Common myeloid progenitor, CD34-positive (primary cell): ENCODE measurements around the gene NSD1.

Source experiments
- CTCF ChIA-PET: fragments of 350-600 bp; sonication (Branson Sonifier 250); formaldehyde crosslinking; loops from one replicate; lab custom pipeline; 2021; ENCODE audit warnings: antibody characterized with exemption; lab: Charles Lee
- POLR2A ChIA-PET: fragments of 350-600 bp; sonication (Branson Sonifier 250); formaldehyde crosslinking; loops from one replicate; lab custom pipeline; 2021; ENCODE audit warnings: antibody characterized with exemption; lab: Charles Lee
- DNase-seq, 3 donors: peaks; one replicate each; pipeline versions ENCODE4 v3.0.0 to v3.0.0-alpha.2; 2013
- H3K27ac ChIP-seq, 2 experiments: 1 replicate in 1 of 2; 2 replicates in 1 of 2; pipeline ENCODE4 v1.7.0; 2013; ENCODE audit warnings: inconsistent platforms in 2 of 2, low read length in 2 of 2, mild to moderate bottlenecking in 2 of 2, low read depth in 1 of 2, moderate library complexity in 1 of 2; ENCODE audit not compliant: severe bottlenecking in 2 of 2, insufficient read depth in 1 of 2, poor library complexity in 1 of 2
- H3K27me3 ChIP-seq, 5 experiments: replicated peaks in 2 of 5; 1 replicate in 3 of 5; 2 replicates in 2 of 5; pipeline versions ENCODE4 v1.6.1 to v1.7.0; 2013; ENCODE audit warnings: low read length in 4 of 5, mild to moderate bottlenecking in 2 of 5, moderate library complexity in 2 of 5, inconsistent platforms in 1 of 5; ENCODE audit not compliant: insufficient read depth in 5 of 5, control insufficient read depth in 4 of 5
- H3K36me3 ChIP-seq, 4 experiments: 1 replicate in 2 of 4; 2 replicates in 2 of 4; pipeline versions ENCODE4 v1.6.1 to v1.7.0; 2013; ENCODE audit warnings: low read length in 3 of 4, control low read depth in 1 of 4, mild to moderate bottlenecking in 1 of 4; ENCODE audit not compliant: control insufficient read depth in 4 of 4, insufficient read depth in 4 of 4
- H3K4me1 ChIP-seq, 4 experiments: 1 replicate in 3 of 4; 2 replicates in 1 of 4; pipeline versions ENCODE4 v1.6.1 to v1.7.1; 2013; ENCODE audit warnings: low read length in 3 of 4, mild to moderate bottlenecking in 3 of 4, control low read depth in 1 of 4, inconsistent platforms in 1 of 4, moderate library complexity in 1 of 4; ENCODE audit not compliant: control insufficient read depth in 4 of 4, insufficient read depth in 4 of 4; ENCODE audit errors: control extremely low read depth in 1 of 4
- H3K4me3 ChIP-seq, 7 experiments: 1 replicate in 4 of 7; 2 replicates in 3 of 7; pipeline versions ENCODE4 v1.5.1 to v1.7.0; 2013; ENCODE audit warnings: mild to moderate bottlenecking in 7 of 7, low read length in 6 of 7, moderate library complexity in 6 of 7, inconsistent platforms in 2 of 7, low read depth in 2 of 7, control low read depth in 1 of 7; ENCODE audit not compliant: insufficient read depth in 4 of 7, control insufficient read depth in 1 of 7; ENCODE audit errors: extremely low read depth in 1 of 7
- H3K9me3 ChIP-seq, 5 experiments: 1 replicate in 4 of 5; 2 replicates in 1 of 5; pipeline versions ENCODE4 v1.6.1 to v1.7.1; 2013; ENCODE audit warnings: low read length in 4 of 5, mild to moderate bottlenecking in 2 of 5, inconsistent platforms in 1 of 5, low read depth in 1 of 5, moderate library complexity in 1 of 5; ENCODE audit not compliant: control insufficient read depth in 4 of 5, insufficient read depth in 2 of 5; ENCODE audit errors: control extremely low read depth in 1 of 5
- WGBS: methylation state at CpG from one replicate; pipeline ENCODE4 v1.1.5; 2013; ENCODE audit not compliant: insufficient coverage; 5-methylcytosine and 5-hydroxymethylcytosine counted together

The NSD1 gene

GRCh38 chr5:177231479-177232250 is 98.1 kb downstream of the NSD1 start:
- H3K27me3 ChIP-seq, result no peaks in the 10 kb centered on the region
- ChIA-PET POLR2A (interaction anchor here (0.6 kb wide), 1 partner anchor 66 kb away, joined by 4 read pairs; no protein-coding TSS in a partner anchor), CTCF (interaction anchor here (1.2 to 1.6 kb wide), 2 partner anchors 11 to 35 kb away, joined by 3 read pairs; no protein-coding TSS in a partner anchor)
- WGBS, result 97% methylated on average over 8 of the region's 11 CpGs
- no peak overlapping the region for H3K4me3 ChIP-seq
- peaks cover 8 to 20% (median 14%) of the 10 kb centered on the region in 4 experiments for H3K36me3 ChIP-seq
- peaks cover 0 to 2% (median 0%) of the 10 kb centered on the region in 4 experiments for H3K4me1 ChIP-seq
- H3K9me3 ChIP-seq, result no peaks in the 10 kb centered on the region
- DNase-seq, result no peak
- no peak overlapping the region for H3K27ac ChIP-seq

GRCh38 chr5:177232358-177232757 is 98.8 kb downstream of the NSD1 start:
- Histone ChIP-seq H3K4me1 (peaks cover 0 to 2% (median 0%) of the 10 kb centered on the region in 4 experiments), H3K4me3 (no peak overlapping the region), H3K27me3 (no peaks in the 10 kb centered on the region), H3K9me3 (no peaks in the 10 kb centered on the region), H3K27ac (no peak overlapping the region), H3K36me3 (peaks cover 14 to 25% (median 18%) of the 10 kb centered on the region in 4 experiments)
- WGBS, result 100% methylated on average over 2 of the region's 4 CpGs
- CTCF ChIA-PET, result interaction anchor here (1.6 kb wide), 1 partner anchor 35 kb away, joined by 3 read pairs; no protein-coding TSS in a partner anchor
- no peak for DNase-seq
- POLR2A ChIA-PET, result no interaction called here

- Histone ChIP-seq H3K4me3 (no peak overlapping the region), H3K27ac (no peak overlapping the region), H3K9me3 (no peaks in the 10 kb centered on the region), H3K36me3 (peaks cover 14 to 27% (median 20%) of the 10 kb centered on the region in 4 experiments), H3K4me1 (peaks cover 0 to 2% (median 0%) of the 10 kb centered on the region in 4 experiments), H3K27me3 (no peaks in the 10 kb centered on the region)
- WGBS, result 100% methylated on average over 1 of the region's 1 CpG
- no peak for DNase-seq
- CTCF ChIA-PET, result interaction anchor here (1.8 kb wide), 1 partner anchor 12 kb away, joined by 6 read pairs; no protein-coding TSS in a partner anchor
- POLR2A ChIA-PET, result interaction anchor here (0.6 kb wide), 1 partner anchor 146 kb away, joined by 3 read pairs; the partner anchor contains the start of gene FGFR4
These were observed 99.2 kb downstream of the NSD1 start for GRCh38 chr5:177232761-177233160.

- WGBS, result 100% methylated on average over 3 of the region's 4 CpGs
- H3K27me3 ChIP-seq, result no peaks in the 10 kb centered on the region
- DNase-seq, result no peak
- H3K36me3 ChIP-seq, result peaks cover 16 to 31% (median 23%) of the 10 kb centered on the region in 4 experiments
- CTCF ChIA-PET, result interaction anchor here (0.6 to 1.8 kb wide), 4 partner anchors 8 to 121 kb away, joined by 3 to 6 read pairs (median 4); no protein-coding TSS in a partner anchor
- peaks cover 0 to 2% (median 0%) of the 10 kb centered on the region in 4 experiments for H3K4me1 ChIP-seq
- no peaks in the 10 kb centered on the region for H3K9me3 ChIP-seq
- no peak overlapping the region for H3K4me3 ChIP-seq
- no peak overlapping the region for H3K27ac ChIP-seq
- POLR2A ChIA-PET, result interaction anchor here (0.6 kb wide), 1 partner anchor 146 kb away, joined by 3 read pairs; the partner anchor contains the start of gene FGFR4
These were observed 99.6 kb downstream of the NSD1 start for GRCh38 chr5:177233206-177233605.

DNA sequence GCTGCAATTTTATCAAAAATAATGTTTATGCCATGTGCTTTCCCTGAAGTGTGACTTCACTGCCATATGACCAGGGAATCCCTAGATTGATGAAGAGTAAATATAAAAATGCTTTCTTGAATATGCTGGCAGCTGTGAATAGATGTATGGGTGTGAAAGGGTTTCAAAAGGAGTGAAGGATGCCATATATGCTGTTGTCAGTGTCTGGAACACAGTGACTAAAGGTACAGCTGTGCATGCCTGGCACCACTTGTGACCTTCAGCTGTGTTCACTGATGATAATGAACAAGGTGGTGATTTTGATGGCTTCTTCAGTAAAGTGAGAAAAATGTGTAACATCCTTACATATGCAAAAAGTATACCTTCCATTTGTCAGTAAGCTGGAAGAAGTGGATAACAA is 100.2 kb downstream of the NSD1 start:
- DNase-seq, result no peak
- ChIA-PET CTCF (interaction anchor here (0.6 to 1.8 kb wide), 5 partner anchors 8 to 170 kb away, joined by 3 to 6 read pairs (median 3); no protein-coding TSS in a partner anchor), POLR2A (no interaction called here)
- H3K4me3 ChIP-seq, result no peak overlapping the region
- H3K27me3 ChIP-seq, result no peaks in the 10 kb centered on the region
- H3K4me1 ChIP-seq, result peaks cover 0 to 2% (median 0%) of the 10 kb centered on the region in 4 experiments
- H3K9me3 ChIP-seq, result no peaks in the 10 kb centered on the region
- H3K27ac ChIP-seq, result no peak overlapping the region
- H3K36me3 ChIP-seq, result peaks cover 19 to 37% (median 27%) of the 10 kb centered on the region in 4 experiments

DNA sequence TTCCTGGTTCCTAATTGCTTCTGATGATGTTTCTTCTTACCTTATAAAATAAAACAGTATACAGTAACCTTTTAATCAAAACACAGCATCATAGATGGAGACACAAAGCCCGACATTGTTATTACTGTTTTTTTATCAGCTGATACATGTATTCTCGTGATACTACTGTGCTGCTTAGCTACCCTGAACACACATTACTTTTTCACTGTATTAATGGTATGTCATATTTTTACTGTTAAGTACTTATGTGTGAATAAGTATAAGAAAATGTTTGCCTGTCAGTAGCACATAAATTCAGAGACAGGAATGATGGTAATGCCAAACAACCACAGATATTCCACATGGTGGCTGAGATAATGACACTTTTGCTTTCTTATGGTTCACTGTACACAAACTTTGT is 101.3 kb downstream of the NSD1 start:
- POLR2A ChIA-PET, result no interaction called here
- Histone ChIP-seq H3K36me3 (peaks cover 20 to 48% (median 31%) of the 10 kb centered on the region in 4 experiments), H3K4me1 (peaks cover 0 to 2% (median 0%) of the 10 kb centered on the region in 4 experiments), H3K9me3 (no peaks in the 10 kb centered on the region), H3K4me3 (no peak overlapping the region), H3K27ac (peak overlapping the region in 1 of 2 experiments; percentile 38), H3K27me3 (no peaks in the 10 kb centered on the region)
- peak in 2 of 3 donors; percentile 3 to 13 for DNase-seq
- no CpG with 5 or more reads among the region's 2 CpGs for WGBS
- CTCF ChIA-PET, result interaction anchor here (1.0 to 1.6 kb wide), 3 partner anchors 10 to 171 kb away, joined by 3 to 4 read pairs (median 4); no protein-coding TSS in a partner anchor
